ENCODE results near the gene VASP.
A peak's percentile ranks its signal among the peaks of the same experiment; 100 is the strongest.

Gene VASP

DNA sequence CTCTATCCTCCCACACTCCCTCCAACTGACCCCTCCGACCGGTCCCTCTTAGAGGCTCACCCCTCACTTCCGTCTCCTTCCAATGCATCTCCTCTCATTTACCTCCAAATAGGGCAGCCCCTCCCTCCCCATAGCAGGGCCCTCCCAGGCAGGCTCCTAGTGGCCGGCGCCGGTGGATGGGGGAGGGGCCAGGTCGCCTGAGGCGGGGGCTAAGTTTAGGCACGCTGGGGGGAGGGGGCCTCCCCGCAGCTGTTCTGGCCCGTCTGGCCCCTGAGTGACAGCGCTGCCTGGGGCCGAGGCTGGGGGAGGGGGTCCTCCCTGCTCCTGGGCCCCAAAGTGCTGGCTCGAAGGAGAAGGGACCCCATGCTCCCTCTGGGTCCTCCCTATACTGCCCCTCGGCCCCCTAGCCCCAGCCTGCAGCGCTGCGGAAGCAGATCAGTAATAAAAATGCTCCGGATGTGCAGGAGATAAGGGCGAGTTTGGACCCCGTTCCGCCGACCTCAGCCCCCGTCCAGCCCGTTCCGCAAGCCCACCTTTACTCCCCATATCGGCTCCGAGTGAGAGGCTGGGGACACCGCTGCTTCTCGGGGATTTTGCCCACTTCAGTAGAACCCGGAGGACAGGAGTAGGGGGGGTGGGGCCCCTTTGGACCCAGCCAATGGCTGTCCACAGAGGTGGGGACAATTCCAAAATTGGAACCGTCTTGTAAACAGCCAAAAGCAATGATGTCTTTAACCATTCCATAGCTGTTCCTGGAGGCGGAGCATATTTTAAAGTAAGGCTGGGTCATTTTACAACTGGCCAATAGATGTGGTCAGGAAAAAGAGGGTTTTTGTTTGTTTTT lies 14.4 kb upstream of the VASP start:
- in situ Hi-C loops (cut with HindIII; ENCODE audit: low pct_ligation_motif_present, low pct_unique_long_range_greater_than_20kb, low sequenced_read_pairs) = no loop called here
- DNase-seq = no peak

GRCh38 chr19:45494261-45494916 lies 12.9 kb upstream of the VASP start:
- in situ Hi-C loops (cut with HindIII; ENCODE audit: low pct_ligation_motif_present, low pct_unique_long_range_greater_than_20kb, low sequenced_read_pairs) = no loop called here
- DNase-seq = no peak

- in situ Hi-C loops (cut with HindIII; ENCODE audit: low pct_ligation_motif_present, low pct_unique_long_range_greater_than_20kb, low sequenced_read_pairs) = no loop called here
These were observed 12.1 kb upstream of the VASP start for GRCh38 chr19:45495178-45495577.

GRCh38 chr19:45496349-45496953 lies 10.8 kb upstream of the VASP start:
- DNase-seq = no peak

More at GRCh38 chr19:45495178-45495577, 12.1 kb upstream of the VASP start:
- DNase-seq = no peak

GRCh38 chr19:45497791-45498190 lies 9.5 kb upstream of the VASP start:
- no peak for DNase-seq
- in situ Hi-C loops (cut with HindIII; ENCODE audit: low pct_ligation_motif_present, low pct_unique_long_range_greater_than_20kb, low sequenced_read_pairs) = no loop called here

More at GRCh38 chr19:45496349-45496953, 10.8 kb upstream of the VASP start:
- in situ Hi-C loops (cut with HindIII; ENCODE audit: low pct_ligation_motif_present, low pct_unique_long_range_greater_than_20kb, low sequenced_read_pairs) = no loop called here

DNA sequence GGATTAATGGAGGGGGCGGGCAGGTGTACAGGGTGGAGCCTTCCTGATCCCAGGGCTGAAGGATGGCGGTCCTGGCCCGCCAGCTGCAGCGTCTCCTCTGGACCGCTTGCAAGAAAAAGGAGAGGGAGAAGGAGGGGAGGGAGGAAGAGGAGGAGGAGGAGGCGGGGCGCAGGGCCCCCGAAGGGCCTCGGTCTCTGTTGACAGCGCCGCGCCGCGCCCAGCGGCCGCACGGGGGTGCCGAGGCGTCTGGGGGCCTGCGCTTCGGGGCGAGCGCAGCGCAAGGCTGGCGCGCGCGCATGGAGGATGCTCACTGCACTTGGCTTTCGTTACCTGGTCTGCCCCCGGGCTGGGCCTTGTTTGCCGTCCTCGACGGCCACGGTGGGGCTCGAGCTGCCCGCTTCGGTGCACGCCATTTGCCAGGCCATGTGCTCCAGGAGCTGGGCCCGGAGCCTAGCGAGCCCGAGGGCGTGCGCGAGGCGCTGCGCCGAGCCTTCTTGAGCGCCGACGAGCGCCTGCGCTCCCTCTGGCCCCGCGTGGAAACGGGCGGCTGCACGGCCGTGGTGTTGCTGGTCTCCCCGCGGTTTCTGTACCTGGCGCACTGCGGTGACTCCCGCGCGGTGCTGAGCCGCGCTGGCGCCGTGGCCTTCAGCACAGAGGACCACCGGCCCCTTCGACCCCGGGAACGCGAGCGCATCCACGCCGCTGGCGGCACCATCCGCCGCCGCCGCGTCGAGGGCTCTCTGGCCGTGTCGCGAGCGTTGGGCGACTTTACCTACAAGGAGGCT lies 8.7 kb upstream of the VASP start, which contains the start of gene PPM1N:
TSS of gene PPM1N (plus strand) at position 33 of the 785 bp plus-strand sequence. CDS start at position 63, 30 bp downstream.
- DNase-seq = no peak
- in situ Hi-C loops (cut with HindIII; ENCODE audit: low pct_ligation_motif_present, low pct_unique_long_range_greater_than_20kb, low sequenced_read_pairs) = no loop called here

GRCh38 chr19:45499196-45500180 lies 7.8 kb upstream of the VASP start:
- no peak for DNase-seq
- in situ Hi-C loops (cut with HindIII; ENCODE audit: low pct_ligation_motif_present, low pct_unique_long_range_greater_than_20kb, low sequenced_read_pairs) = no loop called here

DNA sequence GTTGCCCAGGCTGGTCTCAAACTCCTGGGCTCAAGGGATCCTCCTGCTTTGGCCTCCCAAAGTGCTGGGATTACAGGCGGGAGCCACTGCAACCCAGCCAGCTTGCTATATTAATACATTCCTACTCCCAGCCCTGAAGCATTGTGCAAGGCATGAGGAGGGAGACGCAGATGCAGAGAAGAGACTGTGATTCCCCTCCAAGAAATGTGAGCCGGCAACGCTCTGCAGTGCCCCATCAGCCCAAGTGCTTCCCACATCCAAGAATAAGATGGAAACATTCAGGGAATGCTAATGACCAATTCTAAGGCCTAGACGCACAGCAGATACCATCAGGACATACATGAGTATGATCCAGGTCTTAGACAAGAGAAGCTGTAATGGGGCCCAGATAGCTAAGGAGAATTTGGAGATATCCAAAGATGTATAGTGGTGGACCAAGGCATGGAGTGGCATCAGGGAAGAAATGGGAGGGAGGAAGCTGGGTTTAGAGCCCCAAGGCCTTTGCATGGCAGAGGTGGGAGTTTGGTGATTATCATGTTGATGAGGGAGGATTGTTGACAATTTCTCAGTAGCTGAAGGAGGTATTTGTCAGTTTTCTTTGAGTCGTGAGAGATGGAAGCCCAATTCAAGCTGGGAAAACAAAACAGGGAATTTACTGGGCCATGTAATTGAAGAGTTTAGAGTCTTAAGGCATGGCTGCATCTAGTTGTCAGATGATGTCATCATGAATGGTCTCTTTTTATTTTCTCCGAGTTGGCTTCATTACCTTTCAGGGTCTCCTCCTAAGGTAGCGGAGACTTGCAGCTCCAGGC lies 6.2 kb upstream of the VASP start:
- no peak for DNase-seq
- in situ Hi-C loops (cut with HindIII; ENCODE audit: low pct_ligation_motif_present, low pct_unique_long_range_greater_than_20kb, low sequenced_read_pairs) = no loop called here

DNA sequence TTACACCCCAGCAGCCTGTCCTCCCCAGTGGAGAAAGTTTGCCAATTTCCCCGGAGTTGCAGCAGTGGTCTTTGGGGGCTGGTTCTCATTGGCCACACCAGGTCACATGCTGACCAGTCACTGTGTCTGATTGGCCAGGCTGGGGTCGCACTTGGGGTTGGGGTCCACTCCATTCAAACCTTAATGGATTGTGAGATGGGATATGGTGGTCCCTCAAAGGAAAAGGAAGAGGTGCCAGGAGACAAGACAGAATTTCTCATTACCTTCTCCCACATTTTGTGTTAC lies 5.6 kb upstream of the VASP start:
- in situ Hi-C loops (cut with HindIII; ENCODE audit: low pct_ligation_motif_present, low pct_unique_long_range_greater_than_20kb, low sequenced_read_pairs) = no loop called here
- DNase-seq = no peak

DNA sequence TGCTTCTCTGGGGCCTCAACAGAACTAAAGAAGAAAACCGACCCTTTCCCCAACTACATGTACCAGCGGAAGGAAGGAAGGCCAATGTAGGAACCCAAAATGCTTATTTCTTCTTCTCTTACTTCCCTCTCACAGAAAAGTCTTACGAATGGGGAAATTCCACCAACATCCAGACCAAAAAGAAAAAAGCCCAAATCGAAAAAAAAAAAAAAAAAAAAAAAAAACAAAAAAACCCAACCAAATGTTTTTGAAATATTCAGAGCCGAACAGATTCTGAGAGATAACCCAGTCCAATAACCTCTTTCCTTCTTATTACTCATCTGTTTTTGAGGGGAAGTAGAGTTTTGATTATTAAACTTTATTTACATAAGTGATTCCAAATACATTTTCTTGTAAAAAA lies 5.2 kb upstream of the VASP start:
- in situ Hi-C loops (cut with HindIII; ENCODE audit: low pct_ligation_motif_present, low pct_unique_long_range_greater_than_20kb, low sequenced_read_pairs) = no loop called here
- DNase-seq = no peak

GRCh38 chr19:45503909-45504308 lies 3.4 kb upstream of the VASP start:
- no peak for DNase-seq
- in situ Hi-C loops (cut with HindIII; ENCODE audit: low pct_ligation_motif_present, low pct_unique_long_range_greater_than_20kb, low sequenced_read_pairs) = no loop called here

- in situ Hi-C loops (cut with HindIII; ENCODE audit: low pct_ligation_motif_present, low pct_unique_long_range_greater_than_20kb, low sequenced_read_pairs) = no loop called here
- DNase-seq = no peak
These were observed 1.9 kb upstream of the VASP start for GRCh38 chr19:45505151-45505995.

- no peak for DNase-seq
- in situ Hi-C loops (cut with HindIII; ENCODE audit: low pct_ligation_motif_present, low pct_unique_long_range_greater_than_20kb, low sequenced_read_pairs) = no loop called here
These were observed 1.4 kb upstream of the VASP start for GRCh38 chr19:45505996-45506245.

- in situ Hi-C loops (cut with HindIII; ENCODE audit: low pct_ligation_motif_present, low pct_unique_long_range_greater_than_20kb, low sequenced_read_pairs) = no loop called here
- DNase-seq = peak; percentile 90
These were observed 862 bp upstream of the VASP start for GRCh38 chr19:45506246-45506988.

DNA sequence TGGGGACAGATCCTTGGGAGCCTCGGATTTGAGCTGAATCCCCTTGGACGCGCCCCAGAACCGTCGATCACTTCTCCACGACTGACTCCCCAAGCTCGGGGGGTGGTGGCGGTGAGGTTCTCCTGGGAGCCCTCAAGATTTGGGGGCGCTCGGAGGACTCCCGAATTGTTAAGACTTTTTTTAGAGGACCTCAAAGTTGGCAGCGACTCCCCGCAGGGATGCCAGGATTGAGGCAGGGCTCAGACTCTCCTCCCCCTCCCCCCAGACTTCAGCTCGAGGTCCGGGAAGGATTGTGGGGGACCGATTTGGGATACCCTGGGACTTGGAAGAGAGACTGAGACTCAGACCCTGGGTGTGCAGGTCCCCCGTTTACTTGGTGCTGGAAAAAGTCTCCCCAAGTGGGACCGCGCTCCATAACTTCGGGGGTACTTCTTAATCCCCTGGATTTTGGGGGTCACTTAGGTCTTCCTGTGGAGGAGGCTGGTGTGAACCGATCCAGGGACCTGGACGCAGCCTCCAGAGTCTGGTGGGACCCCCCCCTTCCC lies 665 bp downstream of the VASP start:
- DNase-seq = no peak
- in situ Hi-C loops (cut with HindIII; ENCODE audit: low pct_ligation_motif_present, low pct_unique_long_range_greater_than_20kb, low sequenced_read_pairs) = no loop called here

DNA sequence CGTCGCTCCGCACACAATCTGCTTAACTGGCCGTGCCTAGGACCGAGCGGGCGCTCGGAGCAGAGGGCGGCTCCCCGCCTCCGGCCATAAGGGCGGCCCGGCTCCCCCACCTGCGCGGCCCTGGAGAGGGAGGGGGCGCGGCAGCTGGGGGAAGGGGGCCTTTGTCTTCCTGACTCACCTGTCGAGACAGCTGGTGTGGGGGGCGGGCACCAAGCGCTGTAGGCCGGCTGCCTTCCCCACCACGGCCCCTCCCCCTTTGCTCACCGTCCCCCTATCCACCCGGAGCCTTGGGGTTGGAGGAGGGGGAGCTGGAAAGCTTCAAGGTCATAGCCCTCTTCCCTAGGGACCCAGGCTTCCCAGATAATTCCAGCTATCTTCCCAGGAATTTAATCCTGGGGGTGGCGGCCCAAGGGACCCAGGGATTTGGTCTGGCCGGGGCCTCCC lies 1.2 kb downstream of the VASP start:
- peak; percentile 22 for DNase-seq
- in situ Hi-C loops (cut with HindIII; ENCODE audit: low pct_ligation_motif_present, low pct_unique_long_range_greater_than_20kb, low sequenced_read_pairs) = no loop called here

All from ACHN (cell line).